ENCODE data around the gene NRXN3. TPM values are rescaled to one million over a fixed set of nuclear protein-coding genes. Genes with fewer than 3 reads are reported as not detected.

Gene NRXN3
- polyA plus RNA-seq, 1 of the 3 experiments (the other 2 are of a cell fraction): 1.6 TPM

GRCh38 chr14:78698991-78699390 is 528.8 kb downstream of the NRXN3 start:
- no peaks in the 10 kb centered on the region for H3K9me3 ChIP-seq
- H2AFZ ChIP-seq (ENCODE audit: low read depth): no peak overlapping the region
- no peaks in the 10 kb centered on the region for H4K20me1 ChIP-seq (ENCODE audit: insufficient read depth)
- H3F3A ChIP-seq (replicated peaks; ENCODE audit: insufficient read depth): no peaks in the 10 kb centered on the region
- H3K27ac ChIP-seq (ENCODE audit: low read depth in 2 of 2, low read length in 1 of 2): no peak overlapping the region
- no peak for DNase-seq
- 8% methylated on average over 3 of the region's 3 CpGs for WGBS (ENCODE audit: low lambda C conversion rate)
- no peaks in the 10 kb centered on the region for H3K79me2 ChIP-seq (ENCODE audit: insufficient read depth)
- TF ChIP-seq POLR2AphosphoS5 (IDR thresholded peaks at IDR 0.05; ENCODE audit: low read depth, low read length) (no peak), EP300 (IDR thresholded peaks at IDR 0.05; ENCODE audit: borderline replicate concordance in 1 of 2, low read depth in 1 of 2, low read length in 1 of 2) (no peak), RAD21 (IDR thresholded peaks at IDR 0.05; ENCODE audit: low read length) (no peak), PBX3 (IDR thresholded peaks at IDR 0.05) (no peak), MXI1 (IDR thresholded peaks at IDR 0.05; ENCODE audit: low read depth, low read length) (no peak), NRF1 (IDR thresholded peaks at IDR 0.05; ENCODE audit: low read depth, low read length) (no peak), NFIC (IDR thresholded peaks at IDR 0.05; ENCODE audit: borderline replicate concordance) (no peak), SMC3 (IDR thresholded peaks at IDR 0.05; ENCODE audit: low read depth, low read length) (no peak), FOSL2 (IDR thresholded peaks at IDR 0.05; ENCODE audit: borderline replicate concordance, low read depth) (no peak), USF1 (IDR thresholded peaks at IDR 0.05; ENCODE audit: borderline replicate concordance, low read depth) (no peak), SIN3A (IDR thresholded peaks at IDR 0.05; ENCODE audit: borderline replicate concordance, low read depth, low read length) (no peak), YY1 (IDR thresholded peaks at IDR 0.05; ENCODE audit: low read depth) (no peak), GABPA (IDR thresholded peaks at IDR 0.05; ENCODE audit: low read depth) (no peak)
- no peaks in the 10 kb centered on the region for H3K36me3 ChIP-seq (replicated peaks in 1 of 2; ENCODE audit: control insufficient read depth in 1 of 2, insufficient read depth in 2 of 2, low read length in 1 of 2)
- POLR2A ChIA-PET: no interaction called here
- peaks cover 0 to 4% of the 10 kb centered on the region in 2 experiments; a peak in 2 of 4 replicates for H3K4me1 ChIP-seq (ENCODE audit: control insufficient read depth in 1 of 2, insufficient read depth in 2 of 2, low read depth in 1 of 2, low read length in 1 of 2)
- no peaks in the 10 kb centered on the region for H3K9me2 ChIP-seq
- no peak overlapping the region for H3K4me3 ChIP-seq (ENCODE audit: low read depth in 2 of 2, low read length in 1 of 2)
- CTCF ChIA-PET: interaction anchor here (1.0 to 2.5 kb wide), 6 partner anchors 18 to 1815 kb away, joined by 3 to 18 read pairs (median 4); no protein-coding TSS in a partner anchor
- no peak overlapping the region for H3K9ac ChIP-seq
- H3K27me3 ChIP-seq (ENCODE audit: insufficient read depth): no peaks in the 10 kb centered on the region
- no peak overlapping the region for H3K4me2 ChIP-seq

- Histone ChIP-seq H3K27me3 (ENCODE audit: insufficient read depth) (no peaks in the 10 kb centered on the region), H3K4me2 (no peak overlapping the region), H4K20me1 (ENCODE audit: insufficient read depth) (no peaks in the 10 kb centered on the region), H3K9me2 (no peaks in the 10 kb centered on the region), H3K9ac (no peak overlapping the region), H3K9me3 (no peaks in the 10 kb centered on the region), H3K36me3 (replicated peaks in 1 of 2; ENCODE audit: control insufficient read depth in 1 of 2, insufficient read depth in 2 of 2, low read length in 1 of 2) (no peaks in the 10 kb centered on the region), H3K79me2 (ENCODE audit: insufficient read depth) (no peaks in the 10 kb centered on the region), H3K27ac (ENCODE audit: low read depth in 2 of 2, low read length in 1 of 2) (no peak overlapping the region), H3F3A (replicated peaks; ENCODE audit: insufficient read depth) (no peaks in the 10 kb centered on the region), H3K4me3 (ENCODE audit: low read depth in 2 of 2, low read length in 1 of 2) (no peak overlapping the region), H3K4me1 (ENCODE audit: control insufficient read depth in 1 of 2, insufficient read depth in 2 of 2, low read depth in 1 of 2, low read length in 1 of 2) (peaks cover 0 to 4% of the 10 kb centered on the region in 2 experiments; a peak in 2 of 4 replicates), H2AFZ (ENCODE audit: low read depth) (no peak overlapping the region)
- POLR2A ChIA-PET: no interaction called here
- no peak for DNase-seq
- 7% methylated on average over 2 of the region's 2 CpGs for WGBS (ENCODE audit: low lambda C conversion rate)
- CTCF ChIA-PET: interaction anchor here (0.7 to 1.2 kb wide), 2 partner anchors 103 to 1814 kb away, joined by 3 read pairs; no protein-coding TSS in a partner anchor
- TF ChIP-seq FOXM1 (IDR thresholded peaks at IDR 0.05; ENCODE audit: low read depth): no peak
- no peak for TF ChIP-seq MEF2A (IDR thresholded peaks at IDR 0.05; ENCODE audit: borderline replicate concordance, low read depth)
- TF ChIP-seq MAX (IDR thresholded peaks at IDR 0.05; ENCODE audit: low read depth): no peak
- TF ChIP-seq NFIC (IDR thresholded peaks at IDR 0.05; ENCODE audit: borderline replicate concordance): no peak
- no peak for TF ChIP-seq RCOR1 (IDR thresholded peaks at IDR 0.05; ENCODE audit: low read length)
- no peak for TF ChIP-seq YY1 (IDR thresholded peaks at IDR 0.05; ENCODE audit: low read depth)
Observed at GRCh38 chr14:78700236-78700635, 530.1 kb downstream of the NRXN3 start.

Measured in SK-N-SH (cell line).